ENCODE measurements around the gene PRPS2. TPM values are rescaled to one million over a fixed set of nuclear protein-coding genes. Genes with fewer than 3 reads are reported as not detected.

PRPS2 gene
- total RNA-seq, 1 donor from 2014 or later, result 1.8 TPM

Other genes starting within 250 kb of the PRPS2 start
- gene TLR7, start 75.7 kb downstream of the PRPS2 start, total RNA-seq (ENCODE audit: unreplicated experiment), result not detected
- not detected for gene TLR8, start 115.2 kb downstream of the PRPS2 start, total RNA-seq (ENCODE audit: unreplicated experiment)
- 4,532 TPM for gene TMSB4X, start 183.7 kb downstream of the PRPS2 start, total RNA-seq (ENCODE audit: unreplicated experiment)

All from glutamatergic neuron (in vitro differentiated cells).